ENCODE data around the gene NLRP11. TPM values are rescaled to one million over a fixed set of nuclear protein-coding genes. Genes with fewer than 3 reads are reported as not detected.

NLRP11 gene
- total and polyA plus RNA-seq, 10 of the 15 experiments (the other 5 are each of a cell fraction or from before 2014, with no cell fraction given): 0.02 to 16.2 (median 0.09) TPM; not detected in 5

- no peak overlapping the region for H3K4me3 ChIP-seq
- DNase-seq (ENCODE audit: low read depth, low spot score): no peak
- BruUV-seq (replicated peaks): no TSS peak
These were observed 54.3 kb downstream of the NLRP11 start for GRCh38 chr19:55777528-55777927.

More at GRCh38 chr19:55777528-55777927, 54.3 kb downstream of the NLRP11 start:
- ChIA-PET CTCF (interaction anchor here (1.0 kb wide), 1 partner anchor 556 kb away, joined by 3 read pairs; no protein-coding TSS in a partner anchor), POLR2A (no interaction called here), SMC1A (ENCODE audit: uncharacterized antibody, unreplicated experiment) (no interaction called here), RAD21 (ENCODE audit: unreplicated experiment) (interaction anchor here (1.2 kb wide), 2 partner anchors 32 to 289 kb away, joined by 3 read pairs; no protein-coding TSS in a partner anchor)
- H3K4me1 ChIP-seq (ENCODE audit: control insufficient read depth, insufficient read depth, low read length): no peaks in the 10 kb centered on the region
- FAIRE-seq: no peak
- H3K9me3 ChIP-seq (replicated peaks; ENCODE audit: control insufficient read depth, insufficient read depth, low read length): no peaks in the 10 kb centered on the region; the same call in 2 of the 3 replicates
- no peak for ATAC-seq
- no peaks in the 10 kb centered on the region for H3K79me2 ChIP-seq (ENCODE audit: control insufficient read depth, insufficient read depth, low read length)
- H3K27ac ChIP-seq (ENCODE audit: control insufficient read depth, insufficient read depth): no peak overlapping the region
- in situ Hi-C loops (cut with MboI): no loop called here
- TF ChIP-seq EZH2 (IDR thresholded peaks at IDR 0.05; ENCODE audit: borderline replicate concordance, control insufficient read depth, low read depth, low read length) (no peak), CTCF (IDR thresholded peaks at IDR 0.05 in 2 of 3, conservative IDR thresholded peaks at IDR 0.05 in 1 of 3; ENCODE audit: control insufficient read depth in 2 of 3, extremely low read depth in 1 of 3, insufficient read depth in 1 of 3, low read depth in 3 of 3, low read length in 3 of 3) (peak; percentile 24 to 43 (median 38); a peak in 5 of 6 replicates), ELK1 (IDR thresholded peaks at IDR 0.05; ENCODE audit: low read depth, low read length) (no peak), RAD21 (IDR thresholded peaks at IDR 0.05; ENCODE audit: insufficient read depth, low read depth, low read length) (peak; percentile 22; the same call in 1 of the 2 replicates), EP300 (IDR thresholded peaks at IDR 0.05; ENCODE audit: borderline replicate concordance in 1 of 2, control insufficient read depth in 1 of 2, low read depth in 2 of 2, low read length in 2 of 2) (no peak), KAT2A (conservative IDR thresholded peaks at IDR 0.05; ENCODE audit: control insufficient read depth, low read depth, low read length) (no peak)
- TF ChIP-seq, protein P1, sequence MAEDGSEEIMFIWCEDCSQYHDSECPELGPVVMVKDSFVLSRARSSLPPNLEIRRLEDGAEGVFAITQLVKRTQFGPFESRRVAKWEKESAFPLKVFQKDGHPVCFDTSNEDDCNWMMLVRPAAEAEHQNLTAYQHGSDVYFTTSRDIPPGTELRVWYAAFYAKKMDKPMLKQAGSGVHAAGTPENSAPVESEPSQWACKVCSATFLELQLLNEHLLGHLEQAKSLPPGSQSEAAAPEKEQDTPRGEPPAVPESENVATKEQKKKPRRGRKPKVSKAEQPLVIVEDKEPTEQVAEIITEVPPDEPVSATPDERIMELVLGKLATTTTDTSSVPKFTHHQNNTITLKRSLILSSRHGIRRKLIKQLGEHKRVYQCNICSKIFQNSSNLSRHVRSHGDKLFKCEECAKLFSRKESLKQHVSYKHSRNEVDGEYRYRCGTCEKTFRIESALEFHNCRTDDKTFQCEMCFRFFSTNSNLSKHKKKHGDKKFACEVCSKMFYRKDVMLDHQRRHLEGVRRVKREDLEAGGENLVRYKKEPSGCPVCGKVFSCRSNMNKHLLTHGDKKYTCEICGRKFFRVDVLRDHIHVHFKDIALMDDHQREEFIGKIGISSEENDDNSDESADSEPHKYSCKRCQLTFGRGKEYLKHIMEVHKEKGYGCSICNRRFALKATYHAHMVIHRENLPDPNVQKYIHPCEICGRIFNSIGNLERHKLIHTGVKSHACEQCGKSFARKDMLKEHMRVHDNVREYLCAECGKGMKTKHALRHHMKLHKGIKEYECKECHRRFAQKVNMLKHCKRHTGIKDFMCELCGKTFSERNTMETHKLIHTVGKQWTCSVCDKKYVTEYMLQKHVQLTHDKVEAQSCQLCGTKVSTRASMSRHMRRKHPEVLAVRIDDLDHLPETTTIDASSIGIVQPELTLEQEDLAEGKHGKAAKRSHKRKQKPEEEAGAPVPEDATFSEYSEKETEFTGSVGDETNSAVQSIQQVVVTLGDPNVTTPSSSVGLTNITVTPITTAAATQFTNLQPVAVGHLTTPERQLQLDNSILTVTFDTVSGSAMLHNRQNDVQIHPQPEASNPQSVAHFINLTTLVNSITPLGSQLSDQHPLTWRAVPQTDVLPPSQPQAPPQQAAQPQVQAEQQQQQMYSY (CRISPR knock-in tag; IDR thresholded peaks at IDR 0.05): no peak
- H3K27me3 ChIP-seq (replicated peaks in 1 of 2; ENCODE audit: control insufficient read depth in 2 of 2, insufficient read depth in 2 of 2, low read length in 1 of 2): no peaks in the 10 kb centered on the region
- WGBS (ENCODE audit: insufficient coverage, insufficient replicate concordance, low lambda C conversion rate, missing lambda C conversion rate): 5% methylated on average over 7 of the region's 7 CpGs
- H2AFZ ChIP-seq (ENCODE audit: control insufficient read depth, low read depth, low read length): no peak overlapping the region
- H3K4me2 ChIP-seq (ENCODE audit: control insufficient read depth, insufficient read depth): no peak overlapping the region
- no peaks in the 10 kb centered on the region for H4K20me1 ChIP-seq (ENCODE audit: control insufficient read depth, insufficient read depth)
- intact Hi-C loops (cut with micrococcal nuclease; ENCODE audit: unreplicated experiment): no loop called here
- no peaks in the 10 kb centered on the region for H3K36me3 ChIP-seq (ENCODE audit: control insufficient read depth in 2 of 2, insufficient read depth in 2 of 2, low read length in 1 of 2)
- no peak overlapping the region for H3K9ac ChIP-seq (ENCODE audit: control insufficient read depth, insufficient read depth, low read length)
